DOHH2 (cell line): ENCODE results near the gene P3H4.

Experiments
- H3F3A ChIP-seq: fragments of 200-600 bp; sonication (generic), shearing (Covaris generic); 2 replicates; pipeline ENCODE4 v1.6.0; 2016; ENCODE audit warnings: antibody characterized with exemption, mild to moderate bottlenecking; ENCODE audit not compliant: control insufficient read depth, insufficient read depth
- H3K27ac ChIP-seq: fragments of 200-600 bp; sonication (generic); 2 replicates; pipeline ENCODE4 v1.5.1; 2014; ENCODE audit warnings: low read depth, mild to moderate bottlenecking, low read length, moderate library complexity
- H3K27me3 ChIP-seq: fragments of 200-600 bp; sonication (generic); 2 replicates; pipeline ENCODE4 v1.6.1; 2014; ENCODE audit warnings: mild to moderate bottlenecking, low read length, mixed read lengths; ENCODE audit not compliant: control insufficient read depth
- H3K36me3 ChIP-seq: fragments of 200-600 bp; sonication (generic); 2 replicates; pipeline ENCODE4 v1.6.1; 2014; ENCODE audit warnings: mild to moderate bottlenecking, low read length, moderate library complexity, mixed read lengths; ENCODE audit not compliant: control insufficient read depth
- H3K4me1 ChIP-seq: fragments of 200-600 bp; sonication (generic); 2 replicates; pipeline ENCODE4 v1.6.1; 2014; ENCODE audit warnings: mild to moderate bottlenecking, low read length, mixed read lengths; ENCODE audit not compliant: control insufficient read depth
- H3K4me2 ChIP-seq: fragments of 200-600 bp; sonication (generic); 2 replicates; pipeline ENCODE4 v1.6.0; 2014; ENCODE audit warnings: mild to moderate bottlenecking, low read length, moderate library complexity
- H3K4me3 ChIP-seq: fragments of 200-600 bp; sonication (generic); 2 replicates; pipeline ENCODE4 v1.5.1; 2014; ENCODE audit warnings: mild to moderate bottlenecking, low read length, mixed read lengths
- H3K79me2 ChIP-seq: fragments of 200-600 bp; sonication (generic); 2 replicates; pipeline ENCODE4 v1.6.1; 2014; ENCODE audit warnings: mild to moderate bottlenecking, low read length, mixed read lengths; ENCODE audit not compliant: control insufficient read depth
- H3K9me2 ChIP-seq: fragments of 200-600 bp; sonication (generic); replicated peaks from 2 replicates; pipeline ENCODE4 v1.6.1; 2014; ENCODE audit warnings: mild to moderate bottlenecking, low read length, mixed read lengths; ENCODE audit not compliant: control insufficient read depth
- H3K9me3 ChIP-seq: fragments of 200-600 bp; sonication (generic); 2 replicates; pipeline ENCODE4 v1.6.1; 2014; ENCODE audit warnings: antibody characterized with exemption, low read length, mixed read lengths; ENCODE audit not compliant: control insufficient read depth, insufficient read depth
- H4K20me1 ChIP-seq: fragments of 200-600 bp; sonication (generic); 2 replicates; pipeline ENCODE4 v1.6.0; 2014; ENCODE audit warnings: low read depth, mild to moderate bottlenecking, antibody characterized with exemption, low read length, moderate library complexity; ENCODE audit not compliant: control insufficient read depth, insufficient read depth
- EZH2phosphoT487 ChIP-seq: fragments of 200-600 bp; sonication (generic); IDR thresholded peaks from 2 replicates; pipeline ENCODE4 v1.6.1; 2017; ENCODE audit warnings: borderline replicate concordance, mild to moderate bottlenecking, antibody characterized with exemption, low read length, moderate library complexity, mixed read lengths
- TF ChIP-seq, protein P1 (sequence below): fragments of 200-600 bp; sonication (generic); IDR thresholded peaks from one replicate; pipeline ENCODE4 v1.5.1; 2014; ENCODE audit warnings: antibody characterized with exemption, mild to moderate bottlenecking, low read depth, low read length; ENCODE audit not compliant: poor library complexity, severe bottlenecking

The P3H4 gene

DNA sequence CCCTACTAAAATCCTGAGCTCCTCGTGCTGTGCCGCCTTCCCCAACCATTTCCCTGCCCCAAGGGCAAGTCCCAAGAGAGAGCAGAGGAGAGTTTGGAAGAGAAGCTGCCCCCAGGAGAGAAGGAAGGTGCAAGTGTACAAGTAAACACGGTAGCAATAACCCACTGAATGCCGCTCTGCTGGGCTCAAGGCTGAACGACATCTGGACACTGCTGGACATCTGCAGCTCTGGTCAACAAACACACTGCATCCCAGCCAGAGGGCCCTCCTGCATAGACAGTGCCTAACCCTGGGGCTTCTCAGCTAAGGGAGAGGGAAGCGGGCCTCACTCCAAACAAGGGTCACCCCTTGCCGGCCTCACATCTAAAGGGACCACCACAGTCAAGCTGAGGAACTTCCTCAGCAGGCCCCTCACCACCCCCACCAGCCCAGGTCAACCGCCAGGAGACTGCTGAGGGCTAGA lies 38.0 kb downstream of the P3H4 start:
- H3K27ac ChIP-seq: no peak overlapping the region
- peaks cover 13% of the 10 kb centered on the region for H3K4me1 ChIP-seq
- H3K27me3 ChIP-seq: peaks cover 10% of the 10 kb centered on the region
- no peaks in the 10 kb centered on the region for H3K79me2 ChIP-seq
- no peak overlapping the region for H3K4me2 ChIP-seq
- no peaks in the 10 kb centered on the region for H4K20me1 ChIP-seq
- no peaks in the 10 kb centered on the region for H3F3A ChIP-seq
- H3K4me3 ChIP-seq: no peak overlapping the region
- H3K36me3 ChIP-seq: no peaks in the 10 kb centered on the region
- H3K9me3 ChIP-seq: no peaks in the 10 kb centered on the region
- H3K9me2 ChIP-seq: no peaks in the 10 kb centered on the region
- no peak for TF ChIP-seq EZH2phosphoT487
- TF ChIP-seq, protein P1, sequence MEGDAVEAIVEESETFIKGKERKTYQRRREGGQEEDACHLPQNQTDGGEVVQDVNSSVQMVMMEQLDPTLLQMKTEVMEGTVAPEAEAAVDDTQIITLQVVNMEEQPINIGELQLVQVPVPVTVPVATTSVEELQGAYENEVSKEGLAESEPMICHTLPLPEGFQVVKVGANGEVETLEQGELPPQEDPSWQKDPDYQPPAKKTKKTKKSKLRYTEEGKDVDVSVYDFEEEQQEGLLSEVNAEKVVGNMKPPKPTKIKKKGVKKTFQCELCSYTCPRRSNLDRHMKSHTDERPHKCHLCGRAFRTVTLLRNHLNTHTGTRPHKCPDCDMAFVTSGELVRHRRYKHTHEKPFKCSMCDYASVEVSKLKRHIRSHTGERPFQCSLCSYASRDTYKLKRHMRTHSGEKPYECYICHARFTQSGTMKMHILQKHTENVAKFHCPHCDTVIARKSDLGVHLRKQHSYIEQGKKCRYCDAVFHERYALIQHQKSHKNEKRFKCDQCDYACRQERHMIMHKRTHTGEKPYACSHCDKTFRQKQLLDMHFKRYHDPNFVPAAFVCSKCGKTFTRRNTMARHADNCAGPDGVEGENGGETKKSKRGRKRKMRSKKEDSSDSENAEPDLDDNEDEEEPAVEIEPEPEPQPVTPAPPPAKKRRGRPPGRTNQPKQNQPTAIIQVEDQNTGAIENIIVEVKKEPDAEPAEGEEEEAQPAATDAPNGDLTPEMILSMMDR: no peak

DNA sequence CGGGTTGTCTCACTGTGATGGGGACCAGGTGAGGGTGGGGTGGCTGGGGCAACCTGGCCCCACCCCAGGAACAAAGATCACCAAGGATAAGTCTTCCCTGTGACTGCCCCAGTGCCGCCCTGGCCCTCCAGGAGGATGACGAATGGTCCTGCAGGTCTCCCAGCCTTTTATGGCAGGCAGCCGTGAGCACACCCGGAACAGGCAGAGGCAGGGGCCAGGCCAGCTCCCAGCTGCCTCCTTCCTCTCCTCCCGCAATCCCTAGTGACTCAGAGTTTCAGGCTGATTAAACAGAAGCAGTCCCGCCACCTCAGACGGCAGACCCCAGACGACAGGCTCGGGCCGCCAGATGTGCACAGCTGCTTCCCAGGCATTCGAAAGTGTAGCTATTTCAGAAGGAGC lies 38.6 kb downstream of the P3H4 start:
- Histone ChIP-seq H3K79me2 (no peaks in the 10 kb centered on the region), H3K4me1 (peaks cover 13% of the 10 kb centered on the region)

DNA sequence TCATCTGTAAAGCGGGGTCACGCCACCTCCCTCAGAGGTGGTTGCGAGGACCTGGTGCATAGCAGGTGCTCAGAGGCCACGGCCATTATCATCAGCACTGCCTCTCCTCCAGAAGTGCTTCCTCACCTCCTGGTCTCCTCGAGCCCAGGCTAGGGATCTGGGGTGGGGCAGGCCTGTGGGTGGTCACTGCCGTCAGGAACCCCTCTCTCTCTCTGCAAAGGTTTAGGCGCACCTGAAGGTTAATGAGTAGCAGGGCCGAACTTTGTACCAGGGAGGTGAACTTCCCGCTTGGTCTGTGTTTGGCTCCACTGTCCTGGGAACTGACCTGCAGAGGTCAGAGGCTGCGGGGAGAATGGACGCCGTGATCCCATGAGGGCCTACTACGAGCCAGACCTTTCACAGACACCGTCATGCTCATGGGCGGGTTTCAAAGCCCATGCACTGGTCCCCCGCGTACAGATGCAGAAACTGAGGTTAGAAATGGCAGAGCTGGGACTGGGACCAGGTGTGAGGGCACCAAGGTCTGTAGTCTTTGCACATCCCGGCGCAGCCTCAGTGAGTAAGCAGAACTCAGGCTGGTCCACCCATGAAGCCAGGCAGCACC lies 39.1 kb downstream of the P3H4 start:
- Histone ChIP-seq H3K27ac (no peak overlapping the region), H3K4me2 (no peak overlapping the region), H3K9me3 (no peaks in the 10 kb centered on the region), H4K20me1 (no peaks in the 10 kb centered on the region), H3K9me2 (no peaks in the 10 kb centered on the region), H3K27me3 (peaks cover 10% of the 10 kb centered on the region), H3K4me1 (peaks cover 13% of the 10 kb centered on the region), H3F3A (no peaks in the 10 kb centered on the region), H3K36me3 (no peaks in the 10 kb centered on the region), H3K79me2 (no peaks in the 10 kb centered on the region), H3K4me3 (no peak overlapping the region)
- TF ChIP-seq, protein P1: no peak
- no peak for TF ChIP-seq EZH2phosphoT487

More for the DNA sequence above, 38.6 kb downstream of the P3H4 start:
- no peak overlapping the region for H3K4me2 ChIP-seq
- H3K36me3 ChIP-seq: no peaks in the 10 kb centered on the region
- no peaks in the 10 kb centered on the region for H3F3A ChIP-seq
- no peak for TF ChIP-seq EZH2phosphoT487
- TF ChIP-seq, protein P1: no peak
- H3K27ac ChIP-seq: no peak overlapping the region
- H3K27me3 ChIP-seq: peaks cover 10% of the 10 kb centered on the region
- H3K9me2 ChIP-seq: no peaks in the 10 kb centered on the region
- no peaks in the 10 kb centered on the region for H4K20me1 ChIP-seq
- no peak overlapping the region for H3K4me3 ChIP-seq
- no peaks in the 10 kb centered on the region for H3K9me3 ChIP-seq
